NAMALWA (cell line): ENCODE data around the gene TTC5.
"Not testable (repeated sequence)": the region's sequence is repeated elsewhere in the genome, so short reads cannot be mapped to it uniquely, and the experiment has no call there.

Source experiments
- DNase-seq: peaks from one replicate; pipeline ENCODE4 v3.0.0-alpha.2; 2015; ENCODE audit warnings: low spot score

Gene TTC5

DNA sequence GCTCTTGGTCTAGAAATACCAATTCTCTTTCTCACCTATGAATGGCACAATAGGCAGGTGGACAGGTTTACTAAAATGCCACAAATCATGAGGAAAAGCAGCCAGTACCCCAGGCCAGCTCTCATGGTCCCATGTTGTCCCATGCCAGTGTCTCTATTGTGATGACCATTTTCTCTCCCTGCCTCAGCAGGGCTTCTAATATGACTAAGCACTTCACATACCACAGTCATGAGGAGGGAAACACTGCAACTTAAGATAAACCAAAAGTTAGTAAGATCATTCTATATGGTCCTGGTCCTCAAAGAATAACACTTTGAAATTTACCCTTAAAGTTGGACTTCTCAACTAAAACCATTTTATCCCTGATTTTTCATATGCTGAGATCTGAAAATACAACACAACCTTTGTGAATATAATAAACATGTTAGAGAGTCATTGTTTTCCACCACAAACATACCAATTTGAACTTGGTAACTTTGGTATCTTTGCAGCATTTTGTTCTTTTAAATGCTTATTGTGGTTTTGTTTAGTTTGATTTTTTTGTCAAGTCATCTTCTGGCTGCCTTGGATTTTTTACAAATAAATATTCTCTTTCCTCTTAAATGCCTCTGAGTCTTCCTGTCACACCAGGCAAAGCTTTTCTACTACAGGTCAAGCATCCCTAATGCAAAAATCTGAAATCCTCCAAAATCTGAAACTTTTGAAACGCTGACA is 3.6 kb downstream of the TTC5 start:
- no peak for DNase-seq

DNA sequence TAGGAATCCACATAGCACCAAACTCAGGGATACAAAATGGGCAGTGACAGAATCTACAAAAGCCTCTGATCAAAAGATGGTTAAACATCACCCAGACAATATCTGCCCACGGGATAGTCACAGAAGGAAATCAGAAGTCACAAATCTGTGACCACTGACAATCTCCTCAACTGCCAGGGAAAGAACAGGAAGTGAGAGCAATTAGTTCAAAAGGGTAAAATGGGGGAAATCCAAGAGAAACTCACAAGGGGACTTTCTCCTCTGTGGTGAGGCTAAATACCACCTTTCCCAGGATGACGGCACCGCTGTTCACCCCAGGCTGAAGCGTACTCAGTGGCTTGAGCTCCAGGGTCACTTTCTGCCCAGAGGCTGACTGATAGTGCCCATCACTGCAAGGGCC is 10.7 kb downstream of the TTC5 start:
- DNase-seq: peak; percentile 15

DNA sequence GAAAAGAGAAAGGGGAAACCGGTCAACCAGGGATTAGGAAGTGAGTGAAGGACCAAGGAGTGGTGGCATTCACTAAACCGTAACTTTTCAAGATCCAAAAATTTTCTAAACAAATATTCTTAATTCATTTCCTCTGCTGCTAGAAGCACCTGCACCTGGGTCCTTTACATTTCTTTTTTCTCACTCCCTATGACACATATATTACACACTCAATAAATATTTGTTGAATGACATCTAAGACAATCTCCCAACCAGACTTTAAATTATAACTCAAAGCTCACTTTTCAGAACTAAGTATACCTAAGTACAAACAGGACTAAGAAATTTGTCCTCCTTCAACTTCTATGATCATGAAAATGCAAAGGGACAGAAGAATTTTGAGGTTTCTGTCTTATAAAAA is 11.1 kb downstream of the TTC5 start:
- no peak for DNase-seq

DNA sequence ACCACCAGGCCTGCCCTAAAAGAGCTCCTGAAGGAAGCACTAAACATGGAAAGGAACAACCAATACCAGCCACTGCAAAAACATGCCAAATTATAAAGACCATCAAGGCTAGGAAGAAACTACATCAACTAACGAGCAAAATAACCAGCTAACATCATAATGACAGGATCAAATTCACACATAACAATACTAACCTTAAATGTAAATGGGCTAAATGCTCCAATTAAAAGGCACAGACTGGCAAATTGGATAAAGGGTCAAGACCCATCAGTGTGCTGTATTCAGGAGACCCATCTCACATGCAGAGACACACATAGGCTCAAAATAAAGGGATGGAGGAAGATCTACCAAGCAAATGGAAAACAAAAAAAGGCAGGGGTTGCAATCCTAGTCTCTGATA is 23.8 kb downstream of the TTC5 start:
- not testable (repeated sequence) for DNase-seq

DNA sequence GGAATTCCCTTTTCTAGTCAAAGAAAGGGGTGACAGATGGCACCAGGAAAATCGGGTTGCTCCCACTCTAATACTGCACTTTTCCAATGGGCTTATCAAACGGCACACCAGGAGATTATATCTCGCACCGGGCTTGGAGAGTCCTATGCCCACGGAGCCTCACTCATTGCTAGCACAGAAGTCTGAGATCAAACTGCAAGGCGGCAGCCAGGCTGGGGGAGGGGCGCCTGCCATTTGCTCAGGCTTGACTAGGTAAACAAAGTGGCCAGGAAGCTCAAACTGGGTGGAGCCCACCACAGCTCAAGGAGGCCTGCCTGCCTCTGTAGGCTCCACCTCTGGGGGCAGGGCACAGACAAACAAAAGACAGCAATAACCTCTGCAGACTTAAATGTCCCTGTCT is 25.5 kb downstream of the TTC5 start:
- not testable (repeated sequence) for DNase-seq

DNA sequence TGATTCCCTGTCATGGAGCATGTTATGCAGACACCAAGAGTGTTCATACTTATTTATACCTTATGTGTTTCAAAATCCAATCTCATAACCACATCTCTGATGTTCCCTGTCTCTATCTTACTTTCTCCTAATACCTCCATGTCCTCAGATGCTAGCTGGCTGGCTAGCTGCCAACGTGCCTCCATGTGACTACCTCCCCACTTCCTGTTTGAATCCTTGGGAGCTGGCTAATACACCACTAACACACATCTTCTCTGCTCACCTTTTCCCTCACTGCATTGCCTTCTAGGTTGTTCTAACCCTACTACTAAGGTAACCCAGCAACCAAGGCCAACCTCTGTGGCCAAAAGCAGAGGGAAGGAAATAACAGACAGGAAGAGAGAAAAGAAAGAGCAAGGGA is 27.3 kb downstream of the TTC5 start:
- no peak for DNase-seq

DNA sequence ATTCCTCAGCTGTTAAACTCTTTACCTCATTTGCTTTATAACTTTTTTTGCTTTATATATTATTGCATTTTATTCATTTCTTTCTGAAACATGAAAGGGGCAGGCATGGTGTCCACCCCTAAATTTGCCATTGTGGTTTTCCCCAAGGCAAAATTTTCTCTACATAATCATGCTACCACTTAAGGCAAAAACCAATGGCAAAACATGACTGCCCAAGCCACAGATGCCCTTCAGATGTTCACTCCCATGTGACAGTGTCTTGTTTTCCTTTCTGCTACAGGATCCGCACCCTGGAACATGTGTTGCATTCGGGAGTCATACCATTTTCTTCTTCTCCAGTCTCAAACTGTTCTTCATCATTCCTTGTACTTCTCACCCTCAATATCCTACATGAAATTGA is 28.3 kb downstream of the TTC5 start:
- DNase-seq: no peak

DNA sequence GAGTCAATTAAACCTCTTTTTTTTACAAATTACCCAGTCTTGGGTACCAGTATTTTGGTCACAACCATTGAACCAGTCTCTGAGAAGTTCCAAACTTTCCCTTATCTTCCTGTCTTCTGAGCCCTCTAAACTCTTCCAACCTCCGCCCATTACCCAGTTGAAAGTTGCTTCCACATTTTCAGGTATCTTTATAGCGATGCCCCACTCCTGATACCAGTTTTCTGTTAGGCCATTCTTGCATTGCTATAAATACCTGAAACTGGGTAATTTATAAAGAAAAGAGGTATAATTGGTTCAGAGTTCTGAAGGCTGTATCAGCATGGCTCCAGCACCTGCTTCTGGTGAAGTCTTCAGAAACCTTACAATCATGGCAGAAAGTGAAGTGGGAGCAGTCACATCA is 31.7 kb downstream of the TTC5 start:
- DNase-seq: no peak

DNA sequence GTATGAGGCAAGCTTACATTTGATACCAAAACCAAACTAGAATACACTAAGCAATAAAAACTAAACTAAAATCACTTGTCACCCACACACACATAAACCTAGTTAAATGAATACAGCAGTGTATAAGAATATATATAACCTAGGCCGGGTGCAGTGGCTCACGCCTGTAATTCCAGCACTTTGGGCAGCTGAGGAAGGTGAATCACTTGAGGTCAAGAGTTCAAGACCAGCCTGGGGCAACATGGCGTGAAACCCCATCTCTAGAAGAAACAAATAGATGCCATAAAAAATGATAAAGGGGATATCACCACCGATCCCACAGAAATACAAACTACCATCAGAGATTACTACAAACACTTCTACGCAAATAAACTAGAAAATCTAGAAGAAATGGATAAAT is 41.4 kb downstream of the TTC5 start:
- DNase-seq: not testable (repeated sequence)

DNA sequence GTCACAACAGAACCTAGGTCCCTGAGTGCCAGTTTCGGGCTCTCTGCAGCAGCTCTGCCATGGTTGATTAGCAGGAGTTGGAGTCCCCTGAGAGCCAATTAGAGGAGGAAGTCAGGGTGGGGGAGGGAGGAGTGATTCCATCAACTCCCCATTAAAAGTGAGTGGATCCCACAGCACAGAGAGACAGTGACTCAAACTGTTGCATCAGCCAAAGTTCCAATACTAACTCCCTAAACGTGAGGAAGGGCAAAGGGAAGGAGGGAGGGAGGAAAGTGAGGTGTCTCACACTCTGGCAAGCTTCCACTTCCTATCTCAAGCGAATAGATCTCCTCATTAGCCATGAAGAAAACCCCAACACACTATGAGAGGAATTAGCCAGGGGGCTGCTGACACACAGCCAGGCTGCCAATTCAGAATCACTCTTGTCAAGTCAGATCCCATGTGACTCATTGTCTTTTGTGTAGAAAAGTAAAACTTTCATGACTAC is 43.1 kb downstream of the TTC5 start:
- no peak for DNase-seq

DNA sequence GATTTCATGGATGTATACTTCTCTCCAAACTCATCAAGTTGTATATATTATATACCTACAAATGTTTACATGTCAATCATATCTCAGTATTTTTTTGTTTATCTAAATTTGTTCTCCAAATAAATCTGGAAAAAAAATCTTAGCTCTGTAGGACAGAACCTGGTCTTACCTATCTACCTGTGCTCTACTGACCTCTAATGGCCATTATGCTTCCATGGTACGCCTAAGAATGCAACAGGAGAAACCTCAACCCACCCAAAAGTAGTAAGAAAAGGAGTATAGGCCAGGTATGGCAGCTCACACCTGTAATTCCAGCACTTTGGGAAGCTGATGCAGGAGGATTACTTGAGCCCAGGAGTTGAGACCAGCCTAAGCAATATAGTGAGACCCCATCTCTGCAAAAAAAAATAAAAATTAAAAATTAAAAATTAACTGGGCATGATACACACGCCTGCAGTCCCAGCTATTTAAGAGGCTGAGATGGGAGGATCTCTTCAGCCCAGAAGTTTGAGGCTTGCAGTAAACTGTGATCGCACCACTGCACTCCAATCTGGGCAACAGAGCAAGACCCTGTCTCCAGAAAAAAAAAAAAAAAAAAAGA is 58.0 kb downstream of the TTC5 start:
- DNase-seq: peak; percentile 33
